Measurements from ENCODE around the gene LHFPL2.

The LHFPL2 gene

GRCh38 chr5:78497573-78498533 lies 150.7 kb downstream of the LHFPL2 start:
- Histone ChIP-seq H3K27me3 (ENCODE audit: control insufficient read depth, insufficient read depth, low read length) (no peaks in the 10 kb centered on the region), H3K4me3 (ENCODE audit: low read depth, low read length) (no peak overlapping the region), H3K9ac (ENCODE audit: low read depth, low read length) (no peak overlapping the region), H3K9me3 (ENCODE audit: control insufficient read depth, insufficient read depth, low read length) (no peaks in the 10 kb centered on the region), H3K4me1 (ENCODE audit: control insufficient read depth, insufficient read depth, low read length) (peaks cover 33% of the 10 kb centered on the region), H3K36me3 (ENCODE audit: control insufficient read depth, insufficient read depth, low read length) (no peaks in the 10 kb centered on the region), H3K27ac (ENCODE audit: low read depth, low read length) (no peak overlapping the region)

DNA sequence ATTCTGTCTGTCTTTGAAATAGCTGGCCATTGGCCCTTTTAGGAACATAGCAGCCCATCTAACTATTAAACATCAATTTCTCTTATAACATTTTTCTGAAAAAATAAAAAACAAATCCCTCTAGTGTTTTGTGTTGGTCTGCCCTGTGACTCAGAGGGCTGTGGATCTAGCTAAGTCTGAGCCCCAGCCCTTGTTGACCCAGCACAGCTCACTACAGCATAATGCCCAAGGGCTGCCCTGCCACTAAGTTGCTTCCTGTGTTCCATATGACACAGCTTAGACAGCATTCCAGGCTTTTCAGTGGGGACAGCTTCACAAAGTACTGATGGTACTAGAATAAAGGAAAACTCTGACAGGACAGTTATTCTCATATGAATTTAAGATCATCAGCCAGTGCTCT lies 152.2 kb downstream of the LHFPL2 start:
- no peak overlapping the region for H3K4me3 ChIP-seq (ENCODE audit: low read depth, low read length)
- no peaks in the 10 kb centered on the region for H3K27me3 ChIP-seq (ENCODE audit: control insufficient read depth, insufficient read depth, low read length)
- H3K4me1 ChIP-seq (ENCODE audit: control insufficient read depth, insufficient read depth, low read length), result peaks cover 33% of the 10 kb centered on the region
- peak overlapping the region; percentile 91 for H3K27ac ChIP-seq (ENCODE audit: low read depth, low read length)
- no peaks in the 10 kb centered on the region for H3K36me3 ChIP-seq (ENCODE audit: control insufficient read depth, insufficient read depth, low read length)
- no peak overlapping the region for H3K9ac ChIP-seq (ENCODE audit: low read depth, low read length)
- H3K9me3 ChIP-seq (ENCODE audit: control insufficient read depth, insufficient read depth, low read length), result no peaks in the 10 kb centered on the region

DNA sequence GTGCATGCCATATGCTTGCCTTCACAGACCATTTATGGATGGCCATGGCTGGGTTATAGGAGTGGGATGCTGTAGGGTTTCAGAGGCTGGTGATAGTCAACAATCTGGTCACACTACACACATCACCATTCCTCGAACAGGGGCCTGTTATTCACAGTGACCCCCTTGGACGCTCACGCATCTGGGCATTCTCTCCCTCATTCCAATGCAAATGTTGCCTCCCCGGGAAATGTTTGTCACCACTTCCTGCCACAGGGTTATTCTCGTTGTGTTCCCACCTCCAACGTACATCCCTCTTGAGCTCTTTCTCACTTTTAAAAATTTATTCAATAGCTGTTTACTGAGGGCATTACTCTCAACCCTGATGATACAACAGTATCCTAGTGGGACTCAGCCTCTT lies 152.8 kb downstream of the LHFPL2 start:
- Histone ChIP-seq H3K9ac (ENCODE audit: low read depth, low read length) (no peak overlapping the region), H3K27me3 (ENCODE audit: control insufficient read depth, insufficient read depth, low read length) (no peaks in the 10 kb centered on the region), H3K4me3 (ENCODE audit: low read depth, low read length) (no peak overlapping the region), H3K36me3 (ENCODE audit: control insufficient read depth, insufficient read depth, low read length) (no peaks in the 10 kb centered on the region), H3K9me3 (ENCODE audit: control insufficient read depth, insufficient read depth, low read length) (no peaks in the 10 kb centered on the region), H3K4me1 (ENCODE audit: control insufficient read depth, insufficient read depth, low read length) (peaks cover 33% of the 10 kb centered on the region), H3K27ac (ENCODE audit: low read depth, low read length) (peak overlapping the region; percentile 91)

DNA sequence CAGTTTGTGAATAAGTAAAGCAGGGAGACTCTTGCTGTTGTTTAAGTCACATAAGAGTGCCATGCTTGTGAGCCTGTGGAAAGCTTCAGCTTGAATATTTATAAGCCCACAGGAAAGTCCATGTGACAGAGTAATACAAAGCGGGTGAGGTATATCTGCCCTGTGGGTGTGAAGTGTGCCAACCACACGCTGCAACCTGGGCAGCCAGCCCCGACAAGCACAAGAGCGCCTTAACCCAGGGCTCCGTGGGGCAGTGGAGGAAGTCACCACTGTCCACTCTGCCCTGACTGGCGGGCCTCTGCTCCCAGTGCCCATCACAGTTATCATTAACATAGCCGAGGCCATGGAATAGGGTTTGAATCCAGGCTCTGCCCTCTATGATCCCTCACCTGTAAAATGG lies 155.9 kb downstream of the LHFPL2 start:
- Histone ChIP-seq H3K9ac (ENCODE audit: low read depth, low read length) (no peak overlapping the region), H3K27ac (ENCODE audit: low read depth, low read length) (no peak overlapping the region), H3K4me3 (ENCODE audit: low read depth, low read length) (no peak overlapping the region), H3K9me3 (ENCODE audit: control insufficient read depth, insufficient read depth, low read length) (no peaks in the 10 kb centered on the region), H3K27me3 (ENCODE audit: control insufficient read depth, insufficient read depth, low read length) (no peaks in the 10 kb centered on the region), H3K4me1 (ENCODE audit: control insufficient read depth, insufficient read depth, low read length) (peaks cover 26% of the 10 kb centered on the region), H3K36me3 (ENCODE audit: control insufficient read depth, insufficient read depth, low read length) (peaks cover 15% of the 10 kb centered on the region)

GRCh38 chr5:78492224-78492623 lies 156.3 kb downstream of the LHFPL2 start:
- Histone ChIP-seq H3K9me3 (ENCODE audit: control insufficient read depth, insufficient read depth, low read length) (no peaks in the 10 kb centered on the region), H3K4me3 (ENCODE audit: low read depth, low read length) (no peak overlapping the region), H3K27me3 (ENCODE audit: control insufficient read depth, insufficient read depth, low read length) (no peaks in the 10 kb centered on the region), H3K36me3 (ENCODE audit: control insufficient read depth, insufficient read depth, low read length) (peaks cover 19% of the 10 kb centered on the region), H3K27ac (ENCODE audit: low read depth, low read length) (no peak overlapping the region), H3K4me1 (ENCODE audit: control insufficient read depth, insufficient read depth, low read length) (peaks cover 25% of the 10 kb centered on the region), H3K9ac (ENCODE audit: low read depth, low read length) (no peak overlapping the region)

DNA sequence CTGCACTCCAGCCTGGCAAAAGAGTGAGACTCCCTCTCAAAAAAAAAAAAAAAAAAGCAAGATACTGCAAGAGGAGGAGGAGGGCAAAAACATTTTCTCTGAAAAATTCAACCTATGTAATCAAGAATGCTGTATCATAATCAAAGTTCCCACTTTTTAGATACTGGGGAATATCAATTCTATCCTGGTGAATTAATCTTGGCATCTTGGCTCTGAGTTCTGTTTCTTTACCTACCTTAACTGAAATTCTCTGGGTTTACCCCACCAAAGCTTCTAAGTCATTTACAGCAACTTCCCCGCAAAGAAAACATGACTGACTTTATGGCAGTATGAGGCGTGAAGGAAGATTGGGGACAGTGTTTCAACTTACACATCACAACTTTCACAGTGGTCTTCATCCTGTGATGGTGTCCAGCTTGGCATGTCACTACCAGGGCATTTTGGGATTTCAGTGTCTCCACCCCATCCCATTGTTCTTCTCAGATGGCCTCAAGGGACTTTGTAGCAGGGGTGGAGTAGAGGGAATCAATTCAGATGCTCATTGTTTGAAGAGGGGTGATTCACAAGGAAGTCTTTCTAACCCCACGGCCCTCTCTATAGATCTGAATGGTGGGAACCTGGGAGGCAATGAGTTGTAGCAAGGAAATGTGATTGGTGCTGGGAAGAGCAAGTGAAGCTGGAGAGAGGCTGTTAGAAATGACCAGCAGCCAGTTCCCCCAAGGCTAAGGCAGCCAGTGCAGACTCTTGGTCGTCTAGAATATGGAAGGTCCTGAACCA lies 157.7 kb downstream of the LHFPL2 start:
- Histone ChIP-seq H3K4me3 (ENCODE audit: low read depth, low read length) (no peak overlapping the region), H3K27ac (ENCODE audit: low read depth, low read length) (no peak overlapping the region), H3K4me1 (ENCODE audit: control insufficient read depth, insufficient read depth, low read length) (peaks cover 11% of the 10 kb centered on the region), H3K27me3 (ENCODE audit: control insufficient read depth, insufficient read depth, low read length) (no peaks in the 10 kb centered on the region), H3K9me3 (ENCODE audit: control insufficient read depth, insufficient read depth, low read length) (no peaks in the 10 kb centered on the region), H3K36me3 (ENCODE audit: control insufficient read depth, insufficient read depth, low read length) (peaks cover 30% of the 10 kb centered on the region), H3K9ac (ENCODE audit: low read depth, low read length) (no peak overlapping the region)

DNA sequence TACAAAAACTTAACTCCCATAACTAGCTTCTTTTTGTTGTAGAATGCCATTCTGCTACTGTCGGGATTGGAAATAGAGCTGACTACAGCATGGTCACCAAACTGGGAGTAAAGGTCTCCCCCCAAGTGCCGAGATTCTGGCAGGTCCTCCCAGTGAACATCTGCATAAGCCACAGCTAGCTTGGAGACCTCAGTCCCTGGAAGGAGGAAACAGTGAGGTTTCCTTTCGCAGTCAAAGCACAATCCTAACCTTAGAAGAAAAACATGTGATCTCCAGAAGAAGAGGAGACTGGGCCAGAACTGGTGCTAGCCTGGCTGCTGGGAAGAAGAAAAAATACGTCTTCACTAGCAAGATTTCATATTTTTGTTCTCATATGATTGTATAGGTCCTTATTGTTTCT lies 160.7 kb downstream of the LHFPL2 start:
- Histone ChIP-seq H3K9me3 (ENCODE audit: control insufficient read depth, insufficient read depth, low read length) (no peaks in the 10 kb centered on the region), H3K9ac (ENCODE audit: low read depth, low read length) (no peak overlapping the region), H3K27me3 (ENCODE audit: control insufficient read depth, insufficient read depth, low read length) (no peaks in the 10 kb centered on the region), H3K36me3 (ENCODE audit: control insufficient read depth, insufficient read depth, low read length) (peaks cover 30% of the 10 kb centered on the region), H3K4me3 (ENCODE audit: low read depth, low read length) (no peak overlapping the region), H3K27ac (ENCODE audit: low read depth, low read length) (no peak overlapping the region), H3K4me1 (ENCODE audit: control insufficient read depth, insufficient read depth, low read length) (no peaks in the 10 kb centered on the region)

DNA sequence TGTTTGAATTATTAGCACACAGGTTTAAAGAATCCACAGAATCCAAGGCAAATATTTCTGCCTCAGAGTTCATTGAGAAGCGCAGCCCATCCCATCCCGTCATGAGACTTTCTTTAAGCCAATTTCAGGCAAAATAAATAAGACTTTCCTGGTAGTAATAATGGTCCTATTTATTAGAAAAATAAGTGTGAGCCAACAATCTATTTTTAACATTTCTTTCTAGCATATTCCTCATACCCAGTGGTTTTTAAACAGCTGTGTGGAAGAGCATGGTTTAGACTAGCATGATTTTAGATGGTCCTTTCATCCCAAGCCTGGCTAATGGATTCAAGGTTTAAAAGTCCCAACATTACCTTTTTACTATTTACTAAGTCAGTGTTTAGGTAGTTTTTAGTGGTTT lies 162.4 kb downstream of the LHFPL2 start:
- H3K27me3 ChIP-seq (ENCODE audit: control insufficient read depth, insufficient read depth, low read length), result no peaks in the 10 kb centered on the region
- H3K9me3 ChIP-seq (ENCODE audit: control insufficient read depth, insufficient read depth, low read length), result no peaks in the 10 kb centered on the region
- H3K4me3 ChIP-seq (ENCODE audit: low read depth, low read length), result no peak overlapping the region
- H3K4me1 ChIP-seq (ENCODE audit: control insufficient read depth, insufficient read depth, low read length), result no peaks in the 10 kb centered on the region
- no peak overlapping the region for H3K9ac ChIP-seq (ENCODE audit: low read depth, low read length)
- H3K36me3 ChIP-seq (ENCODE audit: control insufficient read depth, insufficient read depth, low read length), result peaks cover 30% of the 10 kb centered on the region
- no peak overlapping the region for H3K27ac ChIP-seq (ENCODE audit: low read depth, low read length)

DNA sequence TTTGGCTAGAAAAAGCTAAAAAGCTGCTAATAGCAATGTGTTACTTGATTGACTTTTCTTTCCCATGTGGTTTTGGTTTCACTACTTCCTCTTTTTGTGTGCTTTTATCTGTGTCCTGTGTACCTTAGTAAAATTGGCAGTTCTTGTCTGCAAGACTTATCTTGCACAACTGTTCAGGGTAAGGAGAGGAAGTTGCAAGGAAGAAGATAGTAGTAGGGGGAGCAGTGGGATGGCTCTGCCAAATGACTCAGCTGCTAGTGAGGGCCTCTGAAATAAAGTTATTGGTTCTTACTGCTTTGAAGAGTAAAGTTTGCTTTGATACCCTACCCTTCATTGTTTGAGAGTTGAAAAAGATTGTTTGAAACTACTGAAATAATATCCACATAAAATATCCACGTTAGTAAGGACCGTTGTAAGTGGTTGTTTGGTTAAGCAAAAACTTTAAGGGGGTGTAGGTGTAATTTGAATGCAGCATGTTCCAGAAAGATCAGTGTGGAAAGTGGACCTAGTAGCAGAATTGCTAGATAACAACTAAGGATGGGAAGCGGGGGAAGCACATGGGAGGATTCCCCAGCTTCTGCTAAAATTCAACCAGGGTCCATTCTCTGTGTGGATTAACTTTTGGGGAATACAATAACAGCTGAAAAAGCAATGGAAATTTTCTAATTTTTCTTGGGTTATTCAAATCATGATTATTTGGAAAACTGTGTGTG lies 164.6 kb downstream of the LHFPL2 start:
- Histone ChIP-seq H3K9ac (ENCODE audit: low read depth, low read length) (no peak overlapping the region), H3K9me3 (ENCODE audit: control insufficient read depth, insufficient read depth, low read length) (no peaks in the 10 kb centered on the region), H3K4me1 (ENCODE audit: control insufficient read depth, insufficient read depth, low read length) (no peaks in the 10 kb centered on the region), H3K27me3 (ENCODE audit: control insufficient read depth, insufficient read depth, low read length) (no peaks in the 10 kb centered on the region), H3K4me3 (ENCODE audit: low read depth, low read length) (no peak overlapping the region), H3K36me3 (ENCODE audit: control insufficient read depth, insufficient read depth, low read length) (peaks cover 29% of the 10 kb centered on the region), H3K27ac (ENCODE audit: low read depth, low read length) (no peak overlapping the region)

DNA sequence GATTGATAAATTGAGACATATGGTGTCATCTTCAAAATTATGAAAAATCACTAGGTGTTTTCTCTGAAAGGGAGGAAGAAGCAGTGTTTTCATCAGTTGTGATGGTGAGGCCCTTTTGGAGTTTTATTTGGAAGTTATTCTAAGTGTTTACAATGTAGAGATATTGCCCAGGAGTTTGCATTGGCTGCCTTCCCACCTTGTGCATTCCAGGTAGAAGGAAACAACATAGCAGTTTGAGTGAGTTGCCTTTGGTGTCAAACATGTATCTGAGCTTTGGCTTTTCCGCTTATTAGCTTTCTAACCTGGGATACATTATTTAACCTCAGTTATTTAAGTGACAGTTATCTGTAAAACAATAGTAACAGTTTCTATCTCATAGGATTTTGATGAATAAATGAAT lies 165.6 kb downstream of the LHFPL2 start:
- Histone ChIP-seq H3K4me1 (ENCODE audit: control insufficient read depth, insufficient read depth, low read length) (no peaks in the 10 kb centered on the region), H3K27ac (ENCODE audit: low read depth, low read length) (no peak overlapping the region), H3K27me3 (ENCODE audit: control insufficient read depth, insufficient read depth, low read length) (no peaks in the 10 kb centered on the region), H3K9ac (ENCODE audit: low read depth, low read length) (no peak overlapping the region), H3K36me3 (ENCODE audit: control insufficient read depth, insufficient read depth, low read length) (peaks cover 19% of the 10 kb centered on the region), H3K9me3 (ENCODE audit: control insufficient read depth, insufficient read depth, low read length) (no peaks in the 10 kb centered on the region), H3K4me3 (ENCODE audit: low read depth, low read length) (no peak overlapping the region)
